Activated CD8-positive, alpha-beta memory T cell treated with anti-CD3 and anti-CD28 coated beads for 1 hour (primary cell): ENCODE measurements around the gene TMEM209.
"Not testable (repeated sequence)": the region's sequence is repeated elsewhere in the genome, so short reads cannot be mapped to it uniquely, and the experiment has no call there.

Experiments
- DNase-seq, 2 donors: peaks; one replicate each; pipeline ENCODE4 v3.0.0-alpha.2; 2020; ENCODE audit warnings: low read depth in 1 of 2; ENCODE audit errors: extremely low read depth in 1 of 2

TMEM209 gene

GRCh38 chr7:130131191-130131834 is 73.9 kb downstream of the TMEM209 start:
- DNase-seq = no peak

- DNase-seq = no peak
Observed at GRCh38 chr7:130129011-130129411, 76.2 kb downstream of the TMEM209 start.

- no peak for DNase-seq
Observed at GRCh38 chr7:130127821-130128317, 77.3 kb downstream of the TMEM209 start.

- no peak for DNase-seq
Observed at GRCh38 chr7:130127404-130127803, 77.8 kb downstream of the TMEM209 start.

GRCh38 chr7:130126840-130127239 is 78.4 kb downstream of the TMEM209 start:
- DNase-seq = not testable (repeated sequence)

GRCh38 chr7:130124711-130125110 is 80.5 kb downstream of the TMEM209 start:
- no peak for DNase-seq

GRCh38 chr7:130123501-130123900 is 81.7 kb downstream of the TMEM209 start:
- no peak for DNase-seq

- no peak for DNase-seq
Observed at GRCh38 chr7:130118801-130119200, 86.4 kb downstream of the TMEM209 start.

GRCh38 chr7:130118294-130118693 is 86.9 kb downstream of the TMEM209 start:
- DNase-seq = no peak

- DNase-seq = no peak
Observed at GRCh38 chr7:130114776-130115175, 90.4 kb downstream of the TMEM209 start.
